ENCODE data around the gene IRF7.
A peak's percentile ranks its signal among the peaks of the same experiment; 100 is the strongest.

Gene IRF7

GRCh38 chr11:563812-564578 lies 51.8 kb downstream of the IRF7 start:
- DNase-seq (ENCODE audit: low read depth in 1 of 2, low spot score in 1 of 2), result peak; percentile 82 to 85
- no peak for TF ChIP-seq JUND (IDR thresholded peaks at IDR 0.05; ENCODE audit: low read depth)
- in situ Hi-C loops (cut with HindIII; ENCODE audit: low pct_unique_long_range_greater_than_20kb, low sequenced_read_pairs), result no loop called here

DNA sequence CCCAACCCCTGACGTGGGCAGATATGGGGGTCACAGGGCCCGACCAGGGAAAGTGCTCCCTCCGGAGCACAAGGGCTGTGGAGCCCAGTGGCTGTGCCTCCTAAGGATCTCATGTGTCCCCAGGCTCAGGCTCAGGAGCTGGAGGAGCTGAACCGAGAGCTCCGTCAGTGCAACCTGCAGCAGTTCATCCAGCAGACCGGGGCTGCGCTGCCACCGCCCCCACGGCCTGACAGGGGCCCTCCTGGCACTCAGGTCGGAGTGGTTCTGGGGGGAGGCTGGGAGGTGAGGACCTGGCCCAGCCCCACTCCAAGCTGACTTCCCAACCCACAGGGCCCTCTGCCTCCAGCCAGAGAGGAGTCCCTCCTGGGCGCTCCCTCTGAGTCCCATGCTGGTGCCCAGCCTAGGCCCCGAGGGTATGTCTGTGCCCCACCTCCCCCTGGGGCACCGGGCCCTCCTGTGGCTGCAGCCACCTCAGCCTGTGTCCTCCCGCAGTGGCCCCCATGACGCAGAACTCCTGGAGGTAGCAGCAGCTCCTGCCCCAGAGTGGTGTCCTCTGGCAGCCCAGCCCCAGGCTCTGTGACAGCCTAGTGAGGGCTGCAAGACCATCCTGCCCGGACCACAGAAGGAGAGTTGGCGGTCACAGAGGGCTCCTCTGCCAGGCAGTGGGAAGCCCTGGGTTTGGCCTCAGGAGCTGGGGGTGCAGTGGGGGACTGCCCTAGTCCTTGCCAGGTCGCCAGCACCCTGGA lies 52.5 kb downstream of the IRF7 start:
- DNase-seq (ENCODE audit: low read depth in 1 of 2, low spot score in 1 of 2), result no peak
- TF ChIP-seq JUND (IDR thresholded peaks at IDR 0.05; ENCODE audit: low read depth), result no peak
- in situ Hi-C loops (cut with HindIII; ENCODE audit: low pct_unique_long_range_greater_than_20kb, low sequenced_read_pairs), result no loop called here
